GM19035 (cell line): ENCODE data around the gene KRTAP24-1.

Source experiments
- ATAC-seq: cut with Tn5 transposase; IDR thresholded peaks from one replicate; pipeline ENCODE4 v1.9.1; 2021; ENCODE audit not compliant: unreplicated experiment

Gene KRTAP24-1

GRCh38 chr21:30234643-30235042 lies 48.1 kb downstream of the KRTAP24-1 start:
- no peak for ATAC-seq

GRCh38 chr21:30234050-30234449 lies 48.7 kb downstream of the KRTAP24-1 start:
- no peak for ATAC-seq

- no peak for ATAC-seq
These were observed 49.3 kb downstream of the KRTAP24-1 start for GRCh38 chr21:30233228-30234020.

- ATAC-seq = no peak
These were observed 50.7 kb downstream of the KRTAP24-1 start for GRCh38 chr21:30232011-30232410.
